ENCODE results near the gene CELF2. TPM values are rescaled to one million over a fixed set of nuclear protein-coding genes. Genes with fewer than 3 reads are reported as not detected.
A peak's percentile ranks its signal among the peaks of the same experiment; 100 is the strongest.
"Not testable (repeated sequence)": the region's sequence is repeated elsewhere in the genome, so short reads cannot be mapped to it uniquely, and the experiment has no call there.

Gene CELF2
- total RNA-seq, 1 donor from 2014 or later: 110 TPM

DNA sequence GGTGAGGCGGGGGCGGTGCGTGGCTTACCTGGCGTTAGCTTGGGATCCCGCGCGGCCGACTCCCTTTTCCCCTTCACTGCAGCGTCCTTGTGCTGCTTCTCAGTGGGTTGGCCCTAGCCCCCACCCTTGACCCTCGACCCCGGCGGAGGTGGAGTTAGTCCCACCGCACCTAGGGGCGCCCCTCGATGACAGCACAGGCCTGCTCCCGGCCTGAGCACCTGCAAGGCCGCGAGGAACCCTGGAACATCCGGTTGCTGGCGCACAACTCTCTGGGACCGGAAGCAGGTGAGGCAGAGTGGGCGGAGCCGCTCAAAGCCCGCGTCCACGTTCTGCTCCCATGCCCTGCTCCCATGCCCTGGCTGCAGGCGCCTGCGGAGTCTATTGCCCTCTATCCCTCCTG is 326.9 kb downstream of the CELF2 start:
- H3K27ac ChIP-seq: no peak overlapping the region
- TF ChIP-seq, protein P1, sequence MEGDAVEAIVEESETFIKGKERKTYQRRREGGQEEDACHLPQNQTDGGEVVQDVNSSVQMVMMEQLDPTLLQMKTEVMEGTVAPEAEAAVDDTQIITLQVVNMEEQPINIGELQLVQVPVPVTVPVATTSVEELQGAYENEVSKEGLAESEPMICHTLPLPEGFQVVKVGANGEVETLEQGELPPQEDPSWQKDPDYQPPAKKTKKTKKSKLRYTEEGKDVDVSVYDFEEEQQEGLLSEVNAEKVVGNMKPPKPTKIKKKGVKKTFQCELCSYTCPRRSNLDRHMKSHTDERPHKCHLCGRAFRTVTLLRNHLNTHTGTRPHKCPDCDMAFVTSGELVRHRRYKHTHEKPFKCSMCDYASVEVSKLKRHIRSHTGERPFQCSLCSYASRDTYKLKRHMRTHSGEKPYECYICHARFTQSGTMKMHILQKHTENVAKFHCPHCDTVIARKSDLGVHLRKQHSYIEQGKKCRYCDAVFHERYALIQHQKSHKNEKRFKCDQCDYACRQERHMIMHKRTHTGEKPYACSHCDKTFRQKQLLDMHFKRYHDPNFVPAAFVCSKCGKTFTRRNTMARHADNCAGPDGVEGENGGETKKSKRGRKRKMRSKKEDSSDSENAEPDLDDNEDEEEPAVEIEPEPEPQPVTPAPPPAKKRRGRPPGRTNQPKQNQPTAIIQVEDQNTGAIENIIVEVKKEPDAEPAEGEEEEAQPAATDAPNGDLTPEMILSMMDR (IDR thresholded peaks at IDR 0.05): no peak
- DNase-seq (no peak), ATAC-seq (no peak)
- H3K4me1 ChIP-seq: no peaks in the 10 kb centered on the region
- H3K4me3 ChIP-seq: no peak overlapping the region
- H3K9me3 ChIP-seq: no peaks in the 10 kb centered on the region
- intact Hi-C loops (cut with DNase I): no loop called here
- no peaks in the 10 kb centered on the region for H3K27me3 ChIP-seq
- H3K36me3 ChIP-seq: no peaks in the 10 kb centered on the region

DNA sequence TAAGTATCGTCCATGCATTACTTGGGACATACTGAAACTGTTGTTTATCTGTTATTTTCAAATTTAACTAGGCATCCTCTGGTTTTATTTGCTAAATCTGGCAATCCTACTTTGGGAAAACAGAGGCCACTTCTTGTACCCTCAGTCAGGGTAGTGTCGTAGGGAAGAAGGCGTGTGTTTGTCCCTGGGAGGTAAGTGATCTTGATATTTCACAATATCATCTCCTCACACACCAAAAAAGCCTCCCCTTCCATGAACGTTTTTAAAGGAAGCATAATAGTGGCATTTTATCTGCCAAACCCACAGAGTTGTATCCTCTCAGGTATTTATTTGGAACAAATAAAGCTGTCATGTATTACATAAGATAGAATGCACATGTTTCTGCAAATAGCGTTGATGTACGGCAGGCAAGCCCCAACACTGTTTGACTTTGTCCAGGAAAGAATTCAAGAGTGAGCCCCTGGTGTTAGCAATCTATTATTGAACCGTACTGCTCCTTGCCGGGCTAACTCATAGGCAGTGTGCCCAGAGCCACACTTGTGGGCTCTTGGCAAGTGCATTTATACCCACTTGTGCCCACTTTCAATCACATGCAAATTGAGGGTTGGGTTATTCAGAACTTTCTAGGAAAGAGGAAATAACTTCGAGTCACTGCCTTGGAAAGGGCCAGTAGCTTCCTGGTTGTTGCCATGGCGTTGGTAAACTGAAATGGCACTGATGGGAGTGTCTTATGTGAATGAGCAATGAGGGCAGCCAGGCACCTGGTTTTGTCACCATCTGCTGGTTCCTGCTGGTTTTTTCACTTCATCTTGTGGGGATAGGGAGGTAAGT is 327.8 kb downstream of the CELF2 start:
- no peak overlapping the region for H3K27ac ChIP-seq
- no peak overlapping the region for H3K4me3 ChIP-seq
- intact Hi-C loops (cut with DNase I): no loop called here
- no peaks in the 10 kb centered on the region for H3K9me3 ChIP-seq
- peak; percentile 68 for DNase-seq
- peak; percentile 94 for ATAC-seq
- H3K27me3 ChIP-seq: no peaks in the 10 kb centered on the region
- TF ChIP-seq, protein P1 (IDR thresholded peaks at IDR 0.05): no peak
- no peaks in the 10 kb centered on the region for H3K4me1 ChIP-seq
- no peaks in the 10 kb centered on the region for H3K36me3 ChIP-seq

DNA sequence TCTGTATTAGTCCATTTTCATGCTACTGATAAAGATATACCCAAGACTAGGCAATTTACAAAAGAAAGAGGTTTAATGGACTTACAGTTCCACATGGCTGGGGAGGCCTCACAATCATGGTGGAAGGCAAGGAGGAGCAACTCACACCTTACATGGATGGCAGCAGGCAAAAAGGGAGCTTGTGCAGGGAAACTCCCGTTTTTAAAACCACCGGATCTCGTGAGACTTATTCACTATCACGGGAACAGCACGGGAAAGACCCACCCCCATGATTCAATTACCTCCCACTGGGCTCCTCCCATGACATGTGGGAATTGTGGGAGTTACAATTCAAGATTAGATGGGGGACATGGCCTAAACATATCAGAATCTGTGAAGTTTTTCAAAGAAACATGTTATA is 329.9 kb downstream of the CELF2 start:
- H3K27ac ChIP-seq; DNase-seq; H3K4me1 ChIP-seq; H3K36me3 ChIP-seq; intact Hi-C loops (cut with DNase I); H3K9me3 ChIP-seq; H3K27me3 ChIP-seq; ATAC-seq; H3K4me3 ChIP-seq: not testable (repeated sequence)

DNA sequence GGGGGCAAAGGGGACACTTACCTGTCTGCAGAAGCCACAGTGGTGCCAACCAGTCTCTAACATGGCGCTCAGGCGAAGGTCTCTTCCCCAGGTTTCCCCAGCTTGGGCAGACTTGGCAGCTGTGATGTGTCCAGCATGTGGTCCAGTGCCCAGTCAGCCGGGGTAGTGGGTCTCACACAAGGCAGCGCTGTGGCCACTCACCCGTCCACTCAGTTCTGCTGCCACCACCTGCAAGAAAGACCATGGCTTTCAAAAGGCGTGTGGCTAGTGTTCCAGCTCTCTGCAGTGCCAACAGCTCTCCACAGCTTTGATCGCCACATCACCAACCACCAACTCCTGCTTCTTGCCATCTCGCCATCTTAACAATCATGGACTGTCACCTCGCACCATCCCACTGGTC is 334.1 kb downstream of the CELF2 start:
- Histone ChIP-seq H3K36me3 (no peaks in the 10 kb centered on the region), H3K27me3 (no peaks in the 10 kb centered on the region), H3K9me3 (no peaks in the 10 kb centered on the region), H3K27ac (no peak overlapping the region), H3K4me1 (no peaks in the 10 kb centered on the region), H3K4me3 (no peak overlapping the region)
- ATAC-seq (no peak), DNase-seq (no peak)
- TF ChIP-seq, protein P1 (IDR thresholded peaks at IDR 0.05): no peak
- intact Hi-C loops (cut with DNase I): no loop called here

DNA sequence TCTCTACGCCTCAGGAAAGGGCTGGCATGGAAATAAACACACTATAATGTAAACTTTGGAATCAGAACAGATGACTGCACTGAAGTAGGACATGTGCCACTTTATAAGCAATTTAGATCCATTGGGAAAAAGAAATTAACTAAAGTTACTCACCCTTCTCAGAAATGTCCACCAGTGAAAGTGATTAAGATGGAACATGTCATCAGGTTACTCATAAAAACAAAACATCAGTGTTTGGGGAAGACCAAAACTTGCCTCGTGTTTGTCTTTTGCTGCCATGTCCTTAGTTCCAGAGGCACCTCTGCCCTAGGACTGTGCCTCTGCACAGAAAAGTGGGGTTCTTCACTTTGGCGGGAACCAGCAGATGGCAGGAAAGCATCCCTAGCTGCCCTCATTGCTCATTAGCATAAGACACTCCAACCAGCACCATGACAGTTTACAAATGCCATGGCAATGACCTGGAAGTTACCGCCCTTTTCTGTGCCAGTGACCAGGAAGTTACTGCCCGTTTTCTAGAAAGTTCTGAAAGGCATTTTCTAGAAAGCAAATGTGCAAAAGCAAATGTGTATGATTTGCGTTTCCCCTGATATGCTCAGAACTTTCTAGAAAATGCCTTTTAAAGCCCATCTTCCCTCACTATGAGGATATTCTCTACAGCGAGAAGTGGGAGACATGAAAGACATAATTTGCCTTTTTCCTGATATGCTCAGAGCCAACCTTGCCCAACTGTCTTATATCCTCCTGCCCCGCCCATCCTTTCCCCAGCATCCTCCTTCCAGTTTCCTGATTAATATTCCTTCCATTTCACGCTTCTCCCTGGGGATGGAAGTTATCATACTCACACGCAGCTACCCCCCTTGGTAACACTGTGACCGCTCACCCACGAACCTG is 335.6 kb downstream of the CELF2 start:
- no peaks in the 10 kb centered on the region for H3K27me3 ChIP-seq
- intact Hi-C loops (cut with DNase I): no loop called here
- no peaks in the 10 kb centered on the region for H3K36me3 ChIP-seq
- no peak for DNase-seq
- TF ChIP-seq, protein P1 (IDR thresholded peaks at IDR 0.05): no peak
- H3K4me1 ChIP-seq: no peaks in the 10 kb centered on the region
- H3K27ac ChIP-seq: no peak overlapping the region
- ATAC-seq: no peak
- H3K9me3 ChIP-seq: no peaks in the 10 kb centered on the region
- H3K4me3 ChIP-seq: no peak overlapping the region

DNA sequence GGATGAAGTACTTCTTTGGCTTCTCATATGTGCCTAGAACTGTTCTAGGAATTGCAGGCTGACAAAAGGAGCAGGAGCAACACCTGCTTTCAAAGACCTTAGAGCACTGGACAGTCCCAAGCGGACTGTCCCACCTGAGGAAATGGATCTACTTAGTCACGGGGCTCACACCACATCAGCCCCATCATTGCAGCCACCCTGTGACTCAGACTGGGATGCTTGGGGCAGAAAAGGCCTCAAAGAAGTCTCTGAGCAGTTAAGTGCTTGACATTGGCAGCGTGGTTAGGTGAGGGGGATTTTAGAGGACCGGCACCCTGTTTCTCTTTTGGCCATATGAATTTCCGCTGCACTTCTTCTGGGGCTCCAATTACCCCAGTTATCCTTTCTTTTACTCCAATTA is 337.2 kb downstream of the CELF2 start:
- no peaks in the 10 kb centered on the region for H3K27me3 ChIP-seq
- no peaks in the 10 kb centered on the region for H3K4me1 ChIP-seq
- no peak overlapping the region for H3K4me3 ChIP-seq
- no peaks in the 10 kb centered on the region for H3K36me3 ChIP-seq
- DNase-seq (no peak), ATAC-seq (no peak)
- no peaks in the 10 kb centered on the region for H3K9me3 ChIP-seq
- no peak overlapping the region for H3K27ac ChIP-seq
- intact Hi-C loops (cut with DNase I): no loop called here
- TF ChIP-seq, protein P1 (IDR thresholded peaks at IDR 0.05): no peak
